OCI-LY1 (cell line): ENCODE data around the gene TLE4.

Source experiments
- H2AFZ ChIP-seq: fragments of 200-600 bp; sonication (generic), shearing (Covaris generic); 2 replicates; pipeline ENCODE4 v1.6.0; 2014; ENCODE audit warnings: antibody characterized with exemption, mild to moderate bottlenecking, low read length
- H3F3A ChIP-seq: fragments of 200-600 bp; sonication (generic), shearing (Covaris generic); 2 replicates; pipeline ENCODE4 v1.6.0; 2014; ENCODE audit warnings: mild to moderate bottlenecking, antibody characterized with exemption, low read length, moderate library complexity; ENCODE audit not compliant: insufficient read depth
- H3K27ac ChIP-seq: fragments of 200-600 bp; sonication (generic); 2 replicates; pipeline ENCODE4 v1.5.1; 2014; ENCODE audit warnings: low read length, mixed run types, mild to moderate bottlenecking, low read depth; ENCODE audit not compliant: poor library complexity, severe bottlenecking
- H3K27me3 ChIP-seq: fragments of 200-600 bp; sonication (generic); 2 replicates; pipeline ENCODE4 v1.6.0; 2014; ENCODE audit warnings: antibody characterized with exemption, mild to moderate bottlenecking, low read length, moderate library complexity; ENCODE audit not compliant: insufficient read depth
- H3K36me3 ChIP-seq: fragments of 200-600 bp; sonication (generic); 2 replicates; pipeline ENCODE4 v1.6.1; 2014; ENCODE audit warnings: mild to moderate bottlenecking, antibody characterized with exemption, low read length, moderate library complexity, mixed read lengths; ENCODE audit not compliant: insufficient read depth
- H3K4me1 ChIP-seq: fragments of 200-600 bp; sonication (generic); 2 replicates; pipeline ENCODE4 v1.5.1; 2014; ENCODE audit warnings: mild to moderate bottlenecking, low read length, moderate library complexity; ENCODE audit not compliant: insufficient read depth, severe bottlenecking
- H3K4me2 ChIP-seq: fragments of 200-600 bp; sonication (generic), shearing (Covaris generic); 2 replicates; pipeline ENCODE4 v1.6.1; 2014; ENCODE audit warnings: low read length
- H3K4me3 ChIP-seq: fragments of 200-600 bp; sonication (generic); 2 replicates; pipeline ENCODE4 v1.5.1; 2014; ENCODE audit warnings: low read length, low read depth, mild to moderate bottlenecking, mixed read lengths; ENCODE audit not compliant: poor library complexity, severe bottlenecking
- H3K79me2 ChIP-seq: fragments of 200-600 bp; shearing (Covaris generic); 2 replicates; pipeline ENCODE4 v1.6.1; 2016; ENCODE audit warnings: mixed run types, low read length, mixed read lengths; ENCODE audit not compliant: insufficient read depth
- H3K9ac ChIP-seq: fragments of 200-600 bp; sonication (generic), shearing (Covaris generic); 2 replicates; pipeline ENCODE4 v1.6.1; 2014; ENCODE audit warnings: mild to moderate bottlenecking, low read length, mixed read lengths
- H3K9me2 ChIP-seq: fragments of 200-600 bp; sonication (generic), shearing (Covaris generic); 2 replicates; pipeline ENCODE4 v1.6.1; 2014; ENCODE audit warnings: low read depth, mild to moderate bottlenecking, low read length, mixed read lengths
- H3K9me3 ChIP-seq: fragments of 200-600 bp; shearing (Covaris generic); 2 replicates; pipeline ENCODE4 v1.6.1; 2014; ENCODE audit warnings: low read length, mixed read lengths
- H4K20me1 ChIP-seq: fragments of 200-600 bp; sonication (generic), shearing (Covaris generic); 2 replicates; pipeline ENCODE4 v1.6.0; 2016; ENCODE audit warnings: mild to moderate bottlenecking, low read length; ENCODE audit not compliant: insufficient read depth
- CTCF ChIP-seq: fragments of 200-600 bp; sonication (generic), shearing (Covaris generic); IDR thresholded peaks from 2 replicates; pipeline ENCODE4 v1.5.1; 2017; ENCODE audit warnings: mild to moderate bottlenecking, antibody characterized with exemption, low read length, moderate library complexity, mixed read lengths
- EZH2 ChIP-seq: fragments of 200-600 bp; sonication (generic), shearing (Covaris generic); IDR thresholded peaks from 2 replicates; pipeline ENCODE4 v1.8.0; 2017; ENCODE audit warnings: borderline replicate concordance, mixed run types, mild to moderate bottlenecking, antibody characterized with exemption, low read length, moderate library complexity, mixed read lengths

TLE4 gene

GRCh38 chr9:79698967-79699366 lies 127.2 kb downstream of the TLE4 start:
- TF ChIP-seq CTCF (no peak), EZH2 (no peak)
- H3K27me3 ChIP-seq: no peaks in the 10 kb centered on the region
- no peaks in the 10 kb centered on the region for H3K9me3 ChIP-seq
- H3F3A ChIP-seq: no peaks in the 10 kb centered on the region
- H3K4me2 ChIP-seq: no peak overlapping the region
- H3K9ac ChIP-seq: no peak overlapping the region
- no peak overlapping the region for H3K4me3 ChIP-seq
- H3K9me2 ChIP-seq: no peaks in the 10 kb centered on the region
- H3K4me1 ChIP-seq: no peaks in the 10 kb centered on the region
- H2AFZ ChIP-seq: no peak overlapping the region
- no peaks in the 10 kb centered on the region for H4K20me1 ChIP-seq
- no peaks in the 10 kb centered on the region for H3K79me2 ChIP-seq
- no peaks in the 10 kb centered on the region for H3K36me3 ChIP-seq
- no peak overlapping the region for H3K27ac ChIP-seq

GRCh38 chr9:79699479-79699878 lies 127.7 kb downstream of the TLE4 start:
- Histone ChIP-seq H4K20me1 (no peaks in the 10 kb centered on the region), H3F3A (no peaks in the 10 kb centered on the region)

GRCh38 chr9:79700607-79701360 lies 129.0 kb downstream of the TLE4 start:
- H3K79me2 ChIP-seq: no peaks in the 10 kb centered on the region
- H3K27me3 ChIP-seq: no peaks in the 10 kb centered on the region
- H2AFZ ChIP-seq: no peak overlapping the region
- no peak for TF ChIP-seq CTCF
- TF ChIP-seq EZH2: no peak
- no peaks in the 10 kb centered on the region for H3K9me2 ChIP-seq
- peaks cover 10% of the 10 kb centered on the region; the same call in 1 of the 2 replicates for H3K36me3 ChIP-seq
- no peaks in the 10 kb centered on the region for H4K20me1 ChIP-seq
- H3K27ac ChIP-seq: no peak overlapping the region
- no peak overlapping the region for H3K9ac ChIP-seq
- H3K4me1 ChIP-seq: no peaks in the 10 kb centered on the region
- no peaks in the 10 kb centered on the region for H3F3A ChIP-seq
- no peak overlapping the region for H3K4me2 ChIP-seq
- no peaks in the 10 kb centered on the region for H3K9me3 ChIP-seq
- no peak overlapping the region for H3K4me3 ChIP-seq

More at GRCh38 chr9:79699479-79699878, 127.7 kb downstream of the TLE4 start:
- H3K27me3 ChIP-seq: no peaks in the 10 kb centered on the region
- TF ChIP-seq EZH2 (no peak), CTCF (no peak)
- no peaks in the 10 kb centered on the region for H3K9me3 ChIP-seq
- no peak overlapping the region for H3K4me2 ChIP-seq
- no peak overlapping the region for H3K27ac ChIP-seq
- H3K9ac ChIP-seq: no peak overlapping the region
- no peaks in the 10 kb centered on the region for H3K4me1 ChIP-seq
- H3K36me3 ChIP-seq: no peaks in the 10 kb centered on the region
- no peak overlapping the region for H2AFZ ChIP-seq
- H3K79me2 ChIP-seq: no peaks in the 10 kb centered on the region
- no peak overlapping the region for H3K4me3 ChIP-seq
- no peaks in the 10 kb centered on the region for H3K9me2 ChIP-seq
